Osteoblast (primary cell): Measurements from ENCODE around the gene ZNF385D. TPM values are rescaled to one million over a fixed set of nuclear protein-coding genes. Genes with fewer than 3 reads are reported as not detected.
A peak's percentile ranks its signal among the peaks of the same experiment; 100 is the strongest.

Source experiments
- DNase-seq: peaks from one replicate; pipeline ENCODE4 v3.0.0; 2011; ENCODE audit warnings: low spot score, mixed read lengths; ENCODE audit not compliant: insufficient read length; ENCODE audit errors: missing footprints
- H2AFZ ChIP-seq: 2 replicates; pipeline ENCODE4 v1.6.0; 2011; ENCODE audit warnings: mild to moderate bottlenecking, low read length
- H3K27ac ChIP-seq: 2 replicates; pipeline ENCODE4 v1.5.1; 2011; ENCODE audit warnings: mild to moderate bottlenecking, low read depth, low read length, moderate library complexity
- H3K27me3 ChIP-seq: 2 replicates; pipeline ENCODE4 v1.6.0; 2012; ENCODE audit warnings: mild to moderate bottlenecking, control low read depth, inconsistent platforms, low read length, moderate library complexity; ENCODE audit not compliant: insufficient read depth
- H3K36me3 ChIP-seq: 2 replicates; pipeline ENCODE4 v1.5.1; 2011; ENCODE audit warnings: mild to moderate bottlenecking, low read length, control low read depth, moderate library complexity; ENCODE audit not compliant: insufficient read depth
- H3K4me1 ChIP-seq: 2 replicates; pipeline ENCODE4 v1.5.1; 2011; ENCODE audit warnings: mild to moderate bottlenecking, low read length, control low read depth, moderate library complexity; ENCODE audit not compliant: insufficient read depth
- H3K4me2 ChIP-seq: 2 replicates; pipeline ENCODE4 v1.6.0; 2011; ENCODE audit warnings: mild to moderate bottlenecking, low read length; ENCODE audit not compliant: insufficient read depth
- H3K4me3 ChIP-seq: fragments of 200-600 bp; sonication (generic); 3 replicates; pipeline ENCODE4 v1.5.1; 2012; ENCODE audit warnings: mild to moderate bottlenecking, low read length, inconsistent platforms; ENCODE audit not compliant: insufficient read depth
- H3K79me2 ChIP-seq: 2 replicates; pipeline ENCODE4 v1.6.0; 2012; ENCODE audit warnings: mild to moderate bottlenecking, low read length, control low read depth, inconsistent platforms; ENCODE audit not compliant: insufficient read depth
- H3K9me3 ChIP-seq: 2 replicates; pipeline ENCODE4 v1.5.1; 2011; ENCODE audit warnings: low read depth, low read length, control low read depth
- H4K20me1 ChIP-seq: 2 replicates; pipeline ENCODE4 v1.6.0; 2012; ENCODE audit warnings: mild to moderate bottlenecking, low read length, control low read depth; ENCODE audit not compliant: insufficient read depth
- total RNA-seq: library from RNA; depleted of rRNA; stranded (reverse); fragments of >200 nt; gene quantifications from 2 replicates; pipeline ENCODE4 v1.2.3, GENCODE V29; 2012
- TF ChIP-seq, protein P1 (sequence below): IDR thresholded peaks from 2 replicates; pipeline ENCODE4 v1.5.1; 2011; ENCODE audit warnings: mild to moderate bottlenecking, low read depth, low read length, moderate library complexity; ENCODE audit errors: extremely low read depth

ZNF385D gene
- total RNA-seq, 1 donor: 2.5 TPM

DNA sequence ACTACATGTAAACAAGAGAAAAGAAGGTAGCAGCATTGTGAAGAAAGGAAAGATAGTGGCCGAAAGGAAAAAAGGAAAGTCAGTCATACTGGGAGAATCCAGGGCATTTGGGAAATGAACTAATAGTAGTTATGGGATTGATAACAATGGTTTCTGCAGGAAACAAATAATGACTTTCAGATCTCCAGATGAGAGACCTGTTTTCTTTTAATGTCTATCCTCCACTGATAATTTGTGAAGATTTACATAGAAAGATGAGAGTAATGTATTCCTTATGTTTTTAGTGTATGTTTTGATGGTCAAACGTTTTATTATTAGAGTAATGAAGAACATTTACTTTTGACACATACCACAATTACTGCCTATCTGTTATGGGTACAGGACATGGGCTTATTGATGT, 15.0 kb upstream of the ZNF385D start:
- Histone ChIP-seq H3K4me3 (no peak overlapping the region), H3K4me1 (no peaks in the 10 kb centered on the region), H3K36me3 (no peaks in the 10 kb centered on the region), H3K4me2 (no peak overlapping the region), H4K20me1 (no peaks in the 10 kb centered on the region), H3K27ac (no peak overlapping the region), H3K9me3 (no peaks in the 10 kb centered on the region), H3K79me2 (no peaks in the 10 kb centered on the region), H3K27me3 (no peaks in the 10 kb centered on the region), H2AFZ (no peak overlapping the region)
- DNase-seq: no peak
- TF ChIP-seq, protein P1, sequence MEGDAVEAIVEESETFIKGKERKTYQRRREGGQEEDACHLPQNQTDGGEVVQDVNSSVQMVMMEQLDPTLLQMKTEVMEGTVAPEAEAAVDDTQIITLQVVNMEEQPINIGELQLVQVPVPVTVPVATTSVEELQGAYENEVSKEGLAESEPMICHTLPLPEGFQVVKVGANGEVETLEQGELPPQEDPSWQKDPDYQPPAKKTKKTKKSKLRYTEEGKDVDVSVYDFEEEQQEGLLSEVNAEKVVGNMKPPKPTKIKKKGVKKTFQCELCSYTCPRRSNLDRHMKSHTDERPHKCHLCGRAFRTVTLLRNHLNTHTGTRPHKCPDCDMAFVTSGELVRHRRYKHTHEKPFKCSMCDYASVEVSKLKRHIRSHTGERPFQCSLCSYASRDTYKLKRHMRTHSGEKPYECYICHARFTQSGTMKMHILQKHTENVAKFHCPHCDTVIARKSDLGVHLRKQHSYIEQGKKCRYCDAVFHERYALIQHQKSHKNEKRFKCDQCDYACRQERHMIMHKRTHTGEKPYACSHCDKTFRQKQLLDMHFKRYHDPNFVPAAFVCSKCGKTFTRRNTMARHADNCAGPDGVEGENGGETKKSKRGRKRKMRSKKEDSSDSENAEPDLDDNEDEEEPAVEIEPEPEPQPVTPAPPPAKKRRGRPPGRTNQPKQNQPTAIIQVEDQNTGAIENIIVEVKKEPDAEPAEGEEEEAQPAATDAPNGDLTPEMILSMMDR: no peak

DNA sequence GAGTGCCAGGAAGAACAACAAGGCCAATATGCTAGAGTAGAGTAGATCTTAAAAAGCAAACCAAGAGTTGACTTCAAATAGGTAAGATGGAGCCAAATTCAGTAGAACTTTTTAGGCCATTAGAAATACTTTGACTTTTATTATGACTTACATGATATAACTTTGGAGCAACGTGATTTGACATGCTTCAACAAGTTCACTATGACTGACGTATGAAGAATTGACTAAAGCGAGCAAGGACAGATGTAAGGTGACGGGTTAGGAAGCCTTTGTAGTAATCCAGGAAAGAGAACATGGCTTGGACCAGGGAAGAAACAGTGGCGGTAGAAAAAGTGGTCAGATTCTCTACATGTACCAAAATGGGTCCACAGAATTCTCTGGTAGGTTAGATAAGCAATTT, 4.9 kb upstream of the ZNF385D start:
- TF ChIP-seq, protein P1: no peak
- Histone ChIP-seq H2AFZ (no peak overlapping the region), H3K79me2 (no peaks in the 10 kb centered on the region), H3K36me3 (no peaks in the 10 kb centered on the region), H3K4me1 (no peaks in the 10 kb centered on the region), H3K9me3 (no peaks in the 10 kb centered on the region), H4K20me1 (no peaks in the 10 kb centered on the region), H3K4me3 (no peak overlapping the region), H3K27ac (no peak overlapping the region), H3K4me2 (no peak overlapping the region), H3K27me3 (no peaks in the 10 kb centered on the region)
- DNase-seq: no peak

DNA sequence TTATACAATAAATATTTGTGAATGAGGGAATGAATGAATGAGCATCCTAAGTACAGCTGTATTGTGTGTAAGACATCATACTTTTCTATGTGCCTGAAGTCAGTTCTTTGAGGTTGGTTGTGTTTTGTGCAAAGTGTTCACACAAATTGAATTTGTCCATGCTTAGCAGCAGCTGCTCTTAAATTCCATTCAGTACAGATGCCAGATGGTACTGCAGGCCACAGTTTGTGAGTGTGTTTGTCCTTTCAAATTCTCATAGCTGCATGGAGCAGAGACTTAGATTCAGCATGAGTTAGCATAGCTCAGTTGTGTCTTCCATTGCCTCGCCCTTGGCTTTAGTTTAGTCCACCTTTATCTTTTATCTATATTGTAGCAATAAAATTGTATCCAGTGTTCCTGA, 3.8 kb upstream of the ZNF385D start:
- DNase-seq: no peak
- no peak overlapping the region for H3K4me3 ChIP-seq
- no peaks in the 10 kb centered on the region for H4K20me1 ChIP-seq
- H3K9me3 ChIP-seq: no peaks in the 10 kb centered on the region
- no peaks in the 10 kb centered on the region for H3K36me3 ChIP-seq
- TF ChIP-seq, protein P1: no peak
- H3K27ac ChIP-seq: no peak overlapping the region
- no peaks in the 10 kb centered on the region for H3K27me3 ChIP-seq
- H3K79me2 ChIP-seq: no peaks in the 10 kb centered on the region
- no peak overlapping the region for H3K4me2 ChIP-seq
- peaks cover 6% of the 10 kb centered on the region for H3K4me1 ChIP-seq
- no peak overlapping the region for H2AFZ ChIP-seq

DNA sequence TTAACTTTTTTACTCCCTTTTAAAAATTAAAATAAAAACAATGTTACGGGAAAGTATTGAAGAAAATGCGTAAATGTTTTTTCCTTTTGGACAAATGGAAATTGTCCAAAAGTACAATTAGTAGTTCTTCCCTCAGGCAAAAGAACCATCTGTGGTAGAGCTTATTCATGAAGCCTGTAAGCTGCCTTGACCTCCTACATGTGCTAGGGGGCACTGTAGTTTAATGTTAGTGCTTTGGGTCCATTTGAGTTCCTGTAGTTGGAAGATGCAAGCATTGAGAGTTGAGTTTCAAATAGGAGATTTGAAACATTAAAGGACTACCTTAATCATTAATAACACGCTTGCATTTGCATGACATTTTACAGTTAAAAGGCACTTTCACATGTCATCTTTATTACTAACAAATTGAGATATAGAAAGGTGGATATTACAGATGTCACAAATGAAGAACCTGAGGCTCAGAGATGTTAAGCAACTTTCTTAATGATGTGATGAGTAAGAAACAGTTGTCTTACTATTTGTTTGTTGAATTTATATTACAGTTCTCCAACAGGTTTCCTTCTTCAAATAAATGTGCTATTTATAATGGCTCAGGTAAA, 1.8 kb upstream of the ZNF385D start:
- Histone ChIP-seq H3K9me3 (no peaks in the 10 kb centered on the region), H3K79me2 (no peaks in the 10 kb centered on the region), H4K20me1 (no peaks in the 10 kb centered on the region), H3K4me1 (peaks cover 6% of the 10 kb centered on the region), H3K4me2 (no peak overlapping the region), H3K27ac (no peak overlapping the region), H2AFZ (no peak overlapping the region), H3K4me3 (no peak overlapping the region), H3K27me3 (no peaks in the 10 kb centered on the region), H3K36me3 (no peaks in the 10 kb centered on the region)
- TF ChIP-seq, protein P1: peak; percentile 48
- DNase-seq: peak; percentile 74
